HG03521 (cell line): ENCODE results near the gene HGS.

Source experiments
- ATAC-seq: cut with Tn5 transposase; IDR thresholded peaks from one replicate; pipeline ENCODE4 v1.9.1; 2021; ENCODE audit warnings: mild to moderate bottlenecking, moderate library complexity; ENCODE audit not compliant: unreplicated experiment

The HGS gene

DNA sequence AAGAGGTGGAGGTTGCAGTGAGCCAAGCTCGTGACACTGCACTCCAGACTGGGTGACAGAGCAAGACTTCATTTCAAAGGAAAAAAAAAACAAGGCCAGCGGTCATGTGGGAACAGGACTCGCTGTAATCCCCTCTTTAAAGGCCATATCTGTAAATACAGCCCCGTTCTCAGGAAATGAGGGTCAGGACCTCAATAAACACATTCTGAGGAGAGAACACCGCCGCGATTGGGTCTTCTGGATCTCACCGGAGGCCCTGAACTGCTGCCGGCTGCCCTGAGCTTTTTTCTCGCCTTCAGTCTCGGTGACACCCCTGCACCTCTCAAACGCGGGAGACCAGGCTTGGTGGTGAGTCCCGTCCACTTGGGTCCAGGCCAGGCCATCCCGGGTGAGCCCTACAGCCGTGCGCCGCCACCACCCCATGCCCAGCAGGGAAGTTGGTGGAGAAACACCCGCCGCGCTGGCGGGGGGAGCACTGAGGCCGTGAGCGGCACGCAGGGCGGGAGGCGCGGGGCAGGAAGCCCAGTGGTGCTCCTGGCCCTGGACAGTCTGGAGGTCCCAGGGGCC is 56.7 kb downstream of the HGS start:
- no peak for ATAC-seq

DNA sequence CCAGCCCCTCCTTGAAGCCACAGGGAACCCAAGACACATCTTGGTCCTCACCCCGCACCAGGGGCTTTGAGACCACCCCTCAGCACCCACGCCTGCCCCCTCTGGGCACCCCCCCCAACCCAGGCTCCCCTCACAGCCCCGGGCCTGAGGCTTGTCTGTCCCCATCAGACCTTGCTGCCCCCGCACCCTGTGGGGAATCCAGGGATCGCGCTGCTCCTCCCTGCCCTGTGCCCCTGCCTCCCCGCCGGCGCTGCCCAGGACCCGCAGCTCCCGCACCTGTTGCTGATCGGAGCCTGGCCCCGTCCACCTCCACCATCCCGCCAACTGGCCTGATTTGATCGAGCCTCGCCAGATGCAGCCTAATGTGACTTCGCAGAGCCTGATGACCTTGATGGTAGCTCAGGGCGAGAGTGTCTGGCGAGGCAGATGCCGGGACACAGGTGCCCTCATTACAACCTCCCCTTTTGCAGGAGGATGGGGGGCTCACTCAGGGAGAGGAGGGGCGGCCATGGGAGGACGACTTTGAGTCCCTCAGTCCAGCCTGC is 57.3 kb downstream of the HGS start:
- no peak for ATAC-seq

DNA sequence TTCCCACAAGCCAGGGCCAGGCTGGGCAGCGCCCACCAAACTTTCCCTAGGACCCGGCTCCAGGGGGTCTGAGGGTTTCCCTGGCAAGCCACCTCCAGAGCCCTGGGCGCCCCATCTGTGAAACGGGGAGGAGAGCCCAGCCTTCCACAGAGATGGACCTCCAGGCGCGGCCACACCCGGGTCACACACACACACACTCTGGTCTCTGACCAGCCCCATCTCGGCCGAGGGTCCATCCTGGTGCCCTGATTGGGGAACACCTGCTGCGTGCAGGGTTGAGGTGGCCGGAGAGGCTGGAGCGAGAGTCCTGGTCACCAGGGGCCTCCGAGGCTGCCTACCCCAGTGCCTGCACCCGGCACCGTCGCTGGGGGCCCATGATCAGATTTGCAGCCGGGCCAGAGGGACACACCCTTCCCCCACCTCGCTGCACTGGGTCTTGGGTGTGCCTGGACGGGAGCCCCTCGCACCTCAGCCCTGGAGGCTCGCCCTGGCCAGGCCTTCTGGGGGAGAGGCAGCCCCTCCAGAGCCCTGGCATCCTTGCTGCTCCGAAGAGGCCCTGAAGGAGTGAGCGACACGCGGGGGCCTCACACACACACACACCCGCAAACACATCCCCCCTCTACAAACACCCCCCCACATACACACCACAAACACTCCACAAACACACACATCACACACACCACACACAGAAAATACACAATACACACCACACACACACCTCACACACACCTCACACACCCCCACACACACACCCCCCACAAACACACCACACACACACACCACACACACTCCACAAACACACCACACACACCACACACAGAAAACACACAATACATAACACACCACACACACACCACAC is 58.0 kb downstream of the HGS start:
- no peak for ATAC-seq
